Activated CD4-positive, alpha-beta T cell treated with anti-CD3 and anti-CD28 coated beads, Interleukin-2, amount 50 U/mL, for 4 hours (primary cell): ENCODE results near the gene EPS8L2.
"Not testable (repeated sequence)": the region's sequence is repeated elsewhere in the genome, so short reads cannot be mapped to it uniquely, and the experiment has no call there.

ENCODE experiments used
- DNase-seq, 2 experiments: peaks; one replicate each; pipeline ENCODE4 v3.0.0-alpha.2; 2020

Gene EPS8L2

GRCh38 chr11:726278-727220 lies 20.5 kb downstream of the EPS8L2 start:
- DNase-seq, result peak; percentile 35 to 46

GRCh38 chr11:727281-727701 lies 21.3 kb downstream of the EPS8L2 start:
- DNase-seq, result no peak

GRCh38 chr11:727859-728748 lies 22.1 kb downstream of the EPS8L2 start:
- DNase-seq, result peak; percentile 71 to 73

- DNase-seq, result no peak
Observed at GRCh38 chr11:728901-729491, 23.0 kb downstream of the EPS8L2 start.

- DNase-seq, result no peak
Observed at GRCh38 chr11:729492-730074, 23.6 kb downstream of the EPS8L2 start.

- no peak for DNase-seq
Observed at GRCh38 chr11:733072-733471, 27.0 kb downstream of the EPS8L2 start.

- DNase-seq, result not testable (repeated sequence)
Observed at GRCh38 chr11:734541-734940, 28.5 kb downstream of the EPS8L2 start.

GRCh38 chr11:737366-737765 lies 31.3 kb downstream of the EPS8L2 start:
- DNase-seq, result no peak

GRCh38 chr11:737899-738298 lies 31.9 kb downstream of the EPS8L2 start:
- not testable (repeated sequence) for DNase-seq

GRCh38 chr11:742156-742546 lies 36.1 kb downstream of the EPS8L2 start:
- no peak for DNase-seq

GRCh38 chr11:742571-743201 lies 36.7 kb downstream of the EPS8L2 start:
- no peak for DNase-seq

- DNase-seq, result no peak
Observed at GRCh38 chr11:745428-745827, 39.4 kb downstream of the EPS8L2 start.

GRCh38 chr11:746289-747157 lies 40.5 kb downstream of the EPS8L2 start:
- peak; percentile 21 to 23 for DNase-seq

- DNase-seq, result peak; percentile 59 to 61
Observed at GRCh38 chr11:747158-748006, 41.4 kb downstream of the EPS8L2 start, which contains the start of gene TALDO1. Gene TALDO1, plus strand, starts transcription at chr11:747464. Its CDS starts 18 bp downstream, at chr11:747482.

GRCh38 chr11:748007-748359 lies 42.0 kb downstream of the EPS8L2 start:
- no peak for DNase-seq

- DNase-seq, result no peak
Observed at GRCh38 chr11:749731-750130, 43.7 kb downstream of the EPS8L2 start.

GRCh38 chr11:760236-760635 lies 54.2 kb downstream of the EPS8L2 start:
- DNase-seq, result no peak

- DNase-seq, result no peak
Observed at GRCh38 chr11:761526-762108, 55.6 kb downstream of the EPS8L2 start.

- DNase-seq, result no peak
Observed at GRCh38 chr11:762421-763072, 56.5 kb downstream of the EPS8L2 start.
